SW 1271 (cell line): ENCODE measurements around the gene FGR.

ENCODE experiments used
- DNase-seq, 2 experiments: peaks; one replicate each; lab custom pipeline; 2025; lab: John Stamatoyannopoulos, UW

FGR gene

DNA sequence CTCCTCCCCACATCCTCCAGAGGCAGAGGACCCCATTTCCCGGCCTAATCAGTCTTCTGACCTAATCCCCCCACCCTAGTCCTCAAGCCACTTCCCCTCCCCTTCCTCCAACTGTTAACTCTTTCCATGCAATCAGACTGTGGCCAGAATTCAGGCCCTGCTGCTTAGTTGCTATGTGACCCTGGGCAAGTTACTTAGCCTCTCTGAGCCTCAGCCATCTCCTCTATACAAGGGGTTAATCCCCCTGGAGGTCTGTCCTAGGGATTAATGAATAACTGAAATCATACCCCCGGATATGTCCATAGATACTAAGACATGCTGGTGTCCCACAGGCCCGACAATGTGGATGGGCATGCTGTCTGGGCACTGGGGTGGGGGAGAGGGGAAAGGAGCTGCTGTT lies 49.3 kb downstream of the FGR start:
- no peak for DNase-seq

DNA sequence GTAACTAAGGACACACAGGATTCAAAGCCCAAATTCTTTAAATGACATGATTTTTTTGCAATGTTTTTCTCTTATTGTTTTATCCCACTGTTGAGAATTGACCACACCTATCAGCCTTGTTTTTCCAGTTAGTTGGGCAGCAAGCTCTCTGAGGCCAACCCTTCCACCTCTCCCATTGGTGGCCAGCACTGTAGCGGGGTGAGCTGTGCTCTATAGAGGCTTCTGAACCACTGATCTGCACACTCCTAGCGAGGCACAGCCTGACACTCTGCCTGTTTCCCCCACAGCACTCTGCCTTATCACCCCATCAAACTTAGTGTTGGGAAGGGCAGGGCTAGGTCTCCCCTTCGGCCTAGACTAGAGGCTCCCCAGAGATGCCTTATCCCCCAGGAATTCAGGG lies 50.5 kb downstream of the FGR start:
- DNase-seq = no peak

DNA sequence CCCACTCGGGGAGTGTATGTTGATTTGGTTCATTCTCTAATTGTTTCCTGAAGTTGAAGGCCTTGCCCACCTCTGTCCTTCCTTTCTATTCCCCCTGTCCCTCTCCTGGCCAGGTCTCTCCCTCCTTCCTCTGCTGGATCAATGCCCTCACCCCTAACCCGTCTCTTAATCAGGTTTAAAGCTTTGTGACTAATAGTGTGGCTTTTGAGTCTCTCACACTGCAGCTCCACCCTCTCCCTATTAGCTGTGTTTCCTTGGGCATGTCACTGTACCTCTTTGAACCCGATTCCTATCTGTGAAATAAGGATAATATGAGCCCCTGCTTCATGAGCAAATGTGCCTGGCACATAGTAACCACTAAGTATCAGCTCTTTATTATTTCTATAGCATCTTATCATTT lies 51.5 kb downstream of the FGR start:
- no peak for DNase-seq

DNA sequence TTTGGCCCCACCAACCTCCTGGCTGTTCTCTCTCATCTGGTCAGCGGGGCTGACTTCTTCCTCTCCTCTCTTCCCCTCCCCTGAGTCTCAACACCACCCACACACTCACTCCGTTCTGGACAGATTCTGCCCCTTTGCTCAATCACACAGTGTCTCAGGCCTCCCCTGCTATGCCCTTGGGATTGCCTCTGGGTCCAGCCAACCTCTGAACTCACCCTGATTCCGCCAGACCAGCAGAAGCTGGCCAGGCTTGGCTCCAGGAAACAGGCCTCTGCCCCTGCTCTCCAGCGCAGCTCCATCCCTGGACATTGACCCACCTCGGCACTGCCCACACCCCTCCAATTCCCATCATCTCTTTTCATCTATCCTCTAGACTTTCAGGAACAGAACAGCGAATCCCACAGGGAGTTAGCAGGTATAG lies 53.2 kb downstream of the FGR start:
- no peak for DNase-seq

DNA sequence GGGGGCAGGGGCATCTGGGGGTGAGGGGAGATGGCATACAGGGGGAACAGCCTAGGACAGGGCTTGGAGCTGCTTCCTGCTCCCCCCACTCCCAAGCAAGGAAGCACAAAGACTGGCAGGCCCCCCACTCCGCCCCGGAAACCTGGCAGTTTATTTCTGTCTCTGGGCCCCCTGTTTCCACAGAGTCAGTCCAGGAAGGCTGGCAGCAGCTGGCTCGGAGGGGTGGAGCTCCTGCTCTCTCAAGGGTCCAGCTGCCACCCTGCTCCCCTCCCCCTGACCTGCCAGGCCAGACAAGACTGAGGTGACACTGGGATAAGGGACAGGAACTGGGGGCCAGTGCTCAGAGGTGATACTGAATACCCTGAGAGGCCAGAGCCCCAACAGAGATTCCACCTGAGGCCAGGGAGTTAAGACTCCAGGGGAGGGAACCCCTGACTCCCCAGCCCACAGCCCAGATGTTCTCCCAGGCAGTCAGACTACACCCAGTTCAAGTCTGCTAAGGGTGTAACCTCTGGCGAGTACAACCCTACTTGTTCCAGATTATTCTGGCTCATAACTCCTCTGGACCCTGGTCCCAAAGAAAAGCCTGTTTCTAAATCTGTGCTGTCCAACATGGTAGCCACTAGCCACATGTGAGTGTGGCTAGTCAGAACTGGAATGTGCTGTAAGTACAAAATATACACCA lies 57.3 kb downstream of the FGR start:
- no peak for DNase-seq

DNA sequence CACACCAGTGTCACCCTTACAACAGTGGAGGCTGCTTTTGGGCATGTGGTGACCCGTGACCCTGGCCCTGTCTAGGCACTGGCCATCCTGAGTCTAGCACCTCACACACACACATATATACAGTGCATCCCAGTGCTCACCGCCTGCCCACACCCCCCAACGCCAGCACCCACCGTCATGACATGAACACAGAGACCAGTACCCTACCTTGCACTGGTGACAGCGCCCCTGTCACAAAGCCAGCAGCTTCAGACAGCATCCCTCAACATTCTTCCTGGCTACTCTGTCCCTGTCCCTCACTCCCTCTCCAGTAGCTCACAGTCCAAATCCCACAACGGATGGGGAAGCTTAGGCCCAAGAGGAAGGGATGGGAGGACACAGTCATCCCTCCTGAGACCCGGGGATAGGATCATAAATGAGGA lies 58.2 kb downstream of the FGR start:
- no peak for DNase-seq

DNA sequence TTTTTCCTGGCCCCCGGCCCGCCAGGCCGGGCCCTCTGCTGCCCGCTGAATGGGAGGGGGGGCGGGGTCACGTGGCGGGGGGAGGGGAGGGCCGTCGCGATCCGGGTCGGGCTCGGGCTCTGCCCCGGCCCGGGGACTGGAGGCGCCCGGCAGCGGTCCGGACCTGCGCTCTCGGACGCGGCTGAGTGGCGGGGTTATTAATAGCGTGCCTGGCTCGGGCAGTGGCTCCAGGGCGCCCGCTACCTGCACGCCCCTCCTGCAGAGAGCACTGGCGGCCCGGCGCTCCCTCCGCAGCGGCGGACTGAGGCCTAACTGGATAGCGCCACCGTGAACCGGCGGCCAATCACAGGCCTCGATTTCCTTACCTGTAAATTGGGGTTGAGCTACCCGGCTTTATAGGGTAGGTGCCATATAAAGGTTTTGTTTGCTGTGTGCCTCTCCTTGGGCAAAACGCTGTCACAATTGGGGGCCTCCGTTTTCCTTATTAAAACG lies 59.1 kb downstream of the FGR start:
- peak in 1 of 2 experiments; percentile 16 for DNase-seq

DNA sequence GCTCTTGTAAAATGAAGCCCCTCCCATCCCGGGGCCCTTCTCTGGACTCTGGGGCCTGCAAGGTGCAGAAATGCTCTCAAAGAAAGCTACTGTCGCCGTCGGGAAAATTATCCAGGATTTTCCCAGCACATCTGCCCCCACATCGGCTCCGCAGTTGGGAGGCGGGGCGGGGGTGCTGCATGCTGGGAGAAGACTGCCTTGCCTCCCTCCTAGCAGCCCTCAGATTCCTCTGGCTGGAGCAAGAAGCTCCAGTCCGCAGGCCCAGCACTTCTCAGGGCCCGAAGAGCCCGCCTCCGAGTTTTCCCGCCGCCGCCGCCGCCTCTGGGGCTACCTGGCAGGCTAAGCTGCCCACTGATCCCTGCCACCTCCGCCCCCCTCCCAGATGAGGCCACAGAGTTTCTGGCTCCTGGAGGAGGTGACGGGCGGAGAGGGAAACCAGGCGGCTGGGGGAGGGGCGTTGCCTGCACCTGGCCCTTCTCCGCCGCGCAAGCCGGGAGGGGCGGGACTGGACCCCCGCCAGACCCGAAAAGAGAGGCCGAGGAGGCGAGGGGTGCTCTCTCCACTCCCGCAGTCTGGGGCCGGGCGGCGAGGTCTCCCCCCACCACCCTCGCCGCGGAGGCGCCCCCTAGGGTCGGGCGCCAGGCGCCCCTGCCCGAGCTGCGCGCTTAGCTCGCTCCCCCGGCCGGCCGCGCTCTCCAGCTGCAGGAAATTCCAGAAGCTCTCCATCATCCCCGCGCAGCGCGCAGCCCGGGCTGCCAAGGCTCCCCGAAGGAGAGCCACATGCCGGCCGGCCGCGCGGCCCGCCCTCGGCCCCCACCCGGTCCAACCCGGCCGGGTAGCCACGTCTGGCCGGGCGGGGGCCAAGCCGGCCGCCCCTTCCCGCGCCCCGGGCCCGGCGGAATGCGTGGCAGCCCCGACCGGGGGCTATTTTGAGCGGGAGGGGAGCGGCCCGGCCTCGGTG lies 59.8 kb downstream of the FGR start:
- DNase-seq = peak in 1 of 2 experiments; percentile 50

DNA sequence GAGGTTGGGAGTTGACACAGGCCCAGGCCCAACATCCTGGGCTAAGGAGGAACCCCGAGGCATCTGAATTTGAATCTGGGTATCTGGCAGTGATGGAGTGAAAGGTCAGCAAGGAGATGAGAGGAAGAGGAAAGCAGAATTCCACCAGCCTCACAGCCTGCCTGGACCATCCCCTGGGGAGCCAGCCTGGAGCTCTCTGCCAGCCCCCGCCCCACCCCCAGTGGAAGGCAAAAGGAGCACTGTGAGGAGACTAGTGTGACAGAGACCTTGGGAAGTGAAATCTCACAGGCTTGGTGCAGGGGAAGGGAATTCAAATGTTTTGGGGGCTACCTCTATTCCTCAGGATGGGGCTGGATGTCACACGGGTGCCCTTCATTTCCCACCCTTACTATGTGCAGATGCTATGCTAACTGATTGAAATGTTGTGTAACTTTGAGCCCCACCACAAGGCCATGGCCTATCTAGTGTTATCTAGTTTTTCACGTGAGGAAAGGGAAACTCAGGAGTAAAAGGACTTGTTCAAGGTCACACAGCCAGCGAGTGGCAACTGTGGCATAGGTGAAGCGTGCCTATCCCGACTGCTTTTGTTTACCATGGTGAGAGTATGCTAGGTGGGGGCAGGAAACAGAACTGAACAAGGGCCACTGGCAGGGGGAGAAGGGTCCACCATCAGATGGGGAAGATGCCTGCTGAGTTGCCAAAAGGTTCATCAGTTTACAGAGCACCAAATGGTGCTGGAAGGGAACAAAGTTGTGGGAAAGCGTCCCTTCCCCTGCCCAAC lies 60.8 kb downstream of the FGR start:
- no peak for DNase-seq

DNA sequence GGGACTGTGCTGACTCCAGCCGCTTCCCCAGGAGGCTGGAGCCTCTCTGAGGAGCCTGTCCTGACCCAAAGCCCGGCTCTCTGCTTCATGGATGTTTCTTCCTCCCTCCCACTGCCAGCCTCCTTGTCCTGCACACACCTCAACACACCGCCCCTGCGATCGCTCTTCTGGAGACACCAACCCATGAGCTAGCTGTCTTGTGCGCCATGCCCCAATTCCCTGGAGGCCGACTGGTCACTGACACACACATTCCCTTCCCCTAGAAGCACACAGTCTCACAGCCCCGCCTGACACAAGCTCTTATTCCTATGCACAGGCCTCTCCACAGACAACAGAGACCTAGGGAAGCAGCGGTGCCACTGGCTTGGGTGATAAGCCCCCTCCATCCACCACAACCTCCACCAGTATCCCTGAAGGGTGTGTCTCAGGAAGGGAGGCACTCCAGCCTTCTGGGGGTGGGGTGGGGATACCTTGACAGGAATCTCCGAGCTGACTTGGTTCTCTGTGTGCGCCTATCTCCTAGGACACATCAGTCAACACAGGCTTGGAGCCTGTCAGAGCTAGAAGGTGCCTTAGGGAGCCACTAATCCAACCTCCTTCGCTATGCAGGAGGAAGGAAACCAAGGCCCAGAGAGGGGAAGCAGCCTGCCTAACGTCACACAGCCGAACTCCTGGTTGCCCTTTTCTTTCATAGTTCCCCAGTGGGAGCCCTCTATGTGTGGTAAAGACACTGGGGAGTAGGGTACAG lies 62.1 kb downstream of the FGR start:
- no peak for DNase-seq

DNA sequence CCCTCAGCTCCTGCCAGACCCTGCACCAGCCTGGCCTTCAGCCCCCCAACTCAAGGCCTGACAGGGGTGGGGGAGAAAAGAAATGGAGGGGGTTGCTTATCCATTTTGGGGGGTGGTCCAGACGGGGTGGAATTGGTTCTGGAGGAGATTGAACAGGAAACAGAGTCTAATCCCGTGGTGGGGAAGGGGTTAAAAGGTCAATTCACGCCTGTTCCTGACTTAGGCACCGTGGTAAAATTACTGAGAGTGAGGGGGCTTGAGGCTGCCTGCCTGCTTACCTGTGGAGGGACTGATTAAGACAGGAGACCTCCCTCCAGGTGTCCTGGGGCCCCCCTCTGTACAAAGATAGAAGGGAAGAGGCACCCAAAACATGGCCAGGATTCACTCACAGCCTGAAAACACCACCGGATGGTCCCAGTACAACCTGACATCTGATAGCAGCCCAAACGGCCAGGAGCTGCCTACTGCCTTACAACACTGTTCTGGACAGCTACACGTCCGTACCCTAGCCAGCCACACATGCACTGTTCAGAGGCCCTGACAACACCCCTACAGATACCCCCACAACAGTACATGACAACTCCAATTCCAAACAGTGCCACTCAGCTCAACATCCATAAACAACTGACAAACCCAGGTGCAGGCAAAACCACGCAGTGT lies 62.8 kb downstream of the FGR start:
- DNase-seq = no peak

DNA sequence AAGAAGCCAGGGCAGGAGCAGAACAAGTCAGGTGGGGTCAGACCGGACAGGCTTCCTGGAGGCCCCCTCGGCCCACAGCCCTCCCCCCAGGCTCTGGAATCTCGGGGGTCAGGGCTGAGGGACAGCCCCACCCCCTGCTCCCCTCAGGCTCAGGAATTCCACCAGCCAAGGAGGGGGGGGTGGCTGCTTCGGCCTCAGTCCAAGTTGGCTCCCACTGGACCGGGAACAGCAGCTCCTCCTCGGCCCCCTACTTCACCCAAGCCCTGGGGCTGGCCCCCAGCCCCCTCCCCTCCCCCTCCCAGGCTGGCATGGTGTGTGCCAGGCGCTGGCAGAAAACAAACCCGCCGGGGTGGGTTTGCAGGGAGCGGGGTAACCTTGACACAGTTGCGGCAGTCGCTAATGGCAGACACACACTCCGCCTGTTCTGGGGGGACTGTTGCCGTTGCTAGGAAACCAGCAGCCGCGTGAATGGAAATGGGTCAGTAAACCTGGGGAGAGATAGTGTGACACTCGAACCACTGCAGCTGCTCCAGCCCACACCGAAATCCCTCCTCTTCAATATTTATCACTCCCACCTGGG lies 63.5 kb downstream of the FGR start:
- no peak for DNase-seq

DNA sequence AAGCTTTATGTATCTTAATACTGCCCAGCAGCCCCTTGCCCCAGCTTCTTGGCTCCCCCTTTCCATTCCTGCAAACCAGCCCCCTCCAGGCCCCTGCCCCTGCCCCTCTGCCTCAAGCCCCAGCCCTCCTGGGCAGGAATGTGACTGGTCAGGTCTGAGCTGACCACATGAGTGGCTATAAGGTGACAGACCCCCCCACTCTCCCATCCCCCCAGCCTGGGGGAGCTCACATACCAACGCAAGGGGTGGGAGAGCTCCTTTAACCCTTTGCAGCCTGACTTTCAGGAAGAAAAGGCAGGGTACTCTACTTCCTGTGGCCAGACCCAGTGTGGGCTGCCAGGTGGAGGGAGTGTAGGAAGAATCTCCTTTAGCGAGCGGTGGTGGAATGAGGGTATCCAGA lies 64.2 kb downstream of the FGR start:
- no peak for DNase-seq

DNA sequence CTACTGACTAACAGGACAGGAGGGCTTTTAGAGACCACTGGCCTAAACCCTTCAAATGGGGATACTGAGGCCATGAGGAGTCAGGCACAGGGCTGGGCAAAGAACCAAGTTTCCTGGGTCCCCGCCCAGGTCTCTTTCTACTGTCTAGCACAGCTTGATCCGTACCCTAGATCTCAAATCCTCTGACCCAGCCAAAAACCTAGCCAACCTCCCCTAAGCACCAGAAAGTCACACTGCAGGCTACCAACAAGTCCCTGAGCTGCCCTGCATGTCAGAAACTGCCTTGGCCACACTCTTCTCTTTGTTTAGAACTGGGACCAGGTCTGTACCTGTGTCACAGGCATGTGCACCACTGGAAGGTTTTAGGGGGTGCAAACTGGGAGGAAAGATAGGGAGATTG lies 64.6 kb downstream of the FGR start:
- no peak for DNase-seq

DNA sequence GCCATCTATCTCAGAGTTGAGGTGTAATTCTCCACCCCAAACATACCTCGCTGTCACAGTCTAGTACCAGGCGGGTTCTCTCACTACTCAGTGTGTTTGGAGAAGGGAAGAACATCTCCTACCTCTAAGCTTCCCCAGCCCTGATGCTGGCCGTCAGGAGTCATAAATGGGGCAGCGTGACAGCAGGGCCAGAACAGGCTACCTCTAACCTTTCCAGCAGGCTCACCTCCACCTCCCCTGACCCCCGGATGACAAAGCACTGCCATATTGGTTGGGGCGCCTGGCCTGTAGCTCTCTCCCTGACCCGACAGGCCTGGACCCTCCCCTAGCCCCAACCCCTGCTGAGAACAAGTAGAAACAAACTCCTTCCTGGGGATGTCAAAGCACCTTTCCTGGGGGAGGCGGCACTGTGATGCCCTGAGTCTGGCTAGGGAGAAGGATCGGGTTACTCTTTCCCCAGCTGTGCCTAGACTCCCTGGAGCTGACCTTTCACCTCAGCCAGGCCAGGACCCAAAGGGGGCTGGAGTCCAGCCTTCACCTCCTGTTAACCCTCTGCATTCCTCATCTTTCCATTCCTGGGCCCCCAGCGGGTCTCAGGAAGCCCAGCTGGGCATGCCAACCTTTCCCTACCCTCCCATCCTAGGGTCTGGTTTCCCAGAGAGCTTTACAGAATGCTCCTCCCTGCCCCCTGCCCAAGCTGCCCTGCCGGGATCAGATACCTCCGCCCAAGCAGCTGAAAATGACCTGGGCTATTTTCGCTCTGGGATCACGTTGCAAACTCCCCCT lies 65.3 kb downstream of the FGR start:
- no peak for DNase-seq

DNA sequence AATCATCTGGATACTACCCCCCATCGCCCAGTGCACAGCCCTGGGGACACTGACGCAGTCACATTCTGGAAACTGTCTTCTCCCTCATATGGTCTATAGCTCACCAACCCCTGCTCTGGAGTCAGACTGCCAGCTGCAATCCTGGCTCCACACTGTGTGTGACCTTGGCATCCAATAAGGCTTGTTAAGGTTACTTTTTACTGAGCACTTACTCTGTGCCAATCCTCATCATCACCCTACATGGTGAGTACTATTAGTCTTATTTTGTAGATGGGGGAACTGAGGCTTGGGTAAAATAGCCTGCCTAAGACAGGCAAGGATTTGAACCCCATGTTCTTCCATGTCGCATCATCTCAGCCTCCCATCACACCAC lies 65.9 kb downstream of the FGR start:
- no peak for DNase-seq

DNA sequence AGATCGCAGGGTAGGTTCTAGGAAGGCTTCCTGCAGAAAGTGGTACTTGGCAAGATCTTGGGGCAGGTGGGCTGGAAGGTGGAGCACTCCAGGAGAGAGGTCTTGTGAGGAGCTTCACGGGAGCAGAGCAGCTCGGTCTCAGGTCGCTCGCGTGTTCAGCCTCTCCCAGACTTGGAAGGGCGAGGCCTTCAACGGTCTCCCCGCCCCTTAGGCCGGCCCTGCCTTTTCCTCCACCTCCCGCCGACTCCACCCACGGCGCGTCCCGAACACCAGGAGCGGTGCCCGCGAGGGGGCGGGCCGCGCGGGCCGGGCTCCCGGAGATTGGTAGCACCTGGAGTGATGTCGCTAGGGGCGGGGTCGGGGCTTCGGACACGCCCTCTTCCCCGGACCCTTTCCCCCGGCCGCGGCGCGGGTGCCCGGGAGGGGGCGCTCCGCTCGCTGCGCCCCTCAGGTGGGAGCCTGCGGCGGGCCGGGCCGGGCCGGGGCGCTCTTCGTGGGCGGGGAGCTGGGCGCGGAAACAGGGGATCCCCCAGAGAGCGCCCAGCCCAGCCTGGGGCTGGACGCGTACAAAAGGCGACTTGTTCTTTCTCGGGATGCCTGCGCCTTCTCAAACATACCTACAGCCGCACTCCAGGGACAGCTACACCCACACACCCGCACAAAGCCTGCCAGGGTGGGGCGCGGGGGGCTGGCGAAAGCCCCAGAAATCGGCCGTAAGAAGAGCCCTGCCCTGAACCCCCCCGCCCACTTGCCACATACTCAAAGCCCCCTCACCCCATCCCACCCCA lies 66.5 kb downstream of the FGR start:
- DNase-seq = peak; percentile 67 to 84

DNA sequence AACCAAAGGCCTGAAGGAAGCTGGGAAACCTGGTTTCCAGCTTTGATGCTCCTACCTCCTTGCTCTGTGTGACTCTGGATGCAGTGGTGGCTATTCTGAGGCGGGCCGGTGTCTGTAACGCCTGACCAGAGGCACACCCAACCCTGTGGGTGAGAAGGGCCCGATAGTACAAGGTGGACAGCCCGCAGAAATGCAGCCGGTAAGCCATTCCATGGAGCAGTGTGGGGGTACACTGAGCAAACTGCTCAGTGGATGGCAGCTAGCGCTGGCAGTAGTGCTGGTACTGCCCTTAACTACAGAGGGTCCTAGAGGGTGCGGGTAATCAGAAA lies 67.0 kb downstream of the FGR start:
- no peak for DNase-seq

DNA sequence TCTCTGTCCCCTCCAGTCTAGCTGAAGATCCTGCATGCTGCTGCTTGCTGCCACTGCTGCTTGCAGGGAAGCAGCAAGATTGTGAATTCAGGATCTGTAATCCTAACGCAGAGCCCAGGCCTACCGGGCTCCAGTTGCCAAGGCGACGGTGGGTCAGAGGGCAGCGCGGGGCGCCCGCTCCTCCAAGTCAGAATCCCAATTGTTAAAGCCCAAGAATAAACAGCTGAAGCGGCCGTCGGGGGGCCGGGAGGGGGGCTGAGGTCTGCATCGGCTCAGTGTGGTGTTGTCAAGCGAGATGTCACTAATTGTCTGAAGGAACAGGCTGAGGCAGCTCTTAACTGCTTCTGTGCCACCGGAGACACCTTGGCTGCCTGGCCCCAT lies 67.8 kb downstream of the FGR start:
- no peak for DNase-seq
